Measurements from ENCODE around the gene PPP2R5C. TPM values are rescaled to one million over a fixed set of nuclear protein-coding genes. Genes with fewer than 3 reads are reported as not detected.

The PPP2R5C gene
- total and polyA plus RNA-seq, 2 donors (not counting 3 experiments of a cell fraction or from before 2014, with no cell fraction given) = 42.6 to 83.6 TPM

- Histone ChIP-seq H3K9ac (replicated peaks; ENCODE audit: extremely low read depth, insufficient read depth, low read length) (no peak overlapping the region), H3K27me3 (ENCODE audit: control insufficient read depth in 2 of 2, insufficient read depth in 2 of 2, low read length in 2 of 2) (peaks cover 21 to 27% of the 10 kb centered on the region in 2 experiments), H3K4me3 (replicated peaks in 1 of 3; ENCODE audit: insufficient read depth in 1 of 3, low read depth in 1 of 3, low read length in 3 of 3) (no peak overlapping the region), H3K4me1 (ENCODE audit: control insufficient read depth, extremely low read depth, insufficient read depth, low read length) (peaks cover 12% of the 10 kb centered on the region), H3K4me2 (ENCODE audit: insufficient read depth, low read length) (no peak overlapping the region), H3K9me3 (replicated peaks; ENCODE audit: control insufficient read depth, insufficient read depth, low read length) (no peaks in the 10 kb centered on the region), H4K20me1 (replicated peaks; ENCODE audit: control insufficient read depth, extremely low read depth, insufficient read depth, low read length) (no peaks in the 10 kb centered on the region), H2AFZ (ENCODE audit: low read depth, low read length) (no peak overlapping the region), H3K9me1 (replicated peaks; ENCODE audit: control insufficient read depth, extremely low read depth, insufficient read depth, low read length) (no peaks in the 10 kb centered on the region), H3K27ac (ENCODE audit: insufficient read depth, low read depth, low read length) (no peak overlapping the region), H3K79me2 (ENCODE audit: control insufficient read depth, insufficient read depth, low read length) (no peaks in the 10 kb centered on the region), H3K36me3 (ENCODE audit: control insufficient read depth in 2 of 2, extremely low read depth in 1 of 2, insufficient read depth in 2 of 2, low read length in 2 of 2) (no peaks in the 10 kb centered on the region)
- CTCF ChIA-PET = interaction anchor here (1.8 kb wide), 1 partner anchor 13 kb away, joined by 7 read pairs; no protein-coding TSS in a partner anchor
- TF ChIP-seq JUN (IDR thresholded peaks at IDR 0.05; ENCODE audit: borderline replicate concordance, insufficient read depth, insufficient read length, low read depth) (no peak), EZH2 (IDR thresholded peaks at IDR 0.05; ENCODE audit: borderline replicate concordance, low read depth, low read length, severe bottlenecking) (no peak), POLR2AphosphoS5 (IDR thresholded peaks at IDR 0.05; ENCODE audit: insufficient read depth, low read depth, low read length) (no peak), FOS (IDR thresholded peaks at IDR 0.05; ENCODE audit: borderline replicate concordance, insufficient read depth, low read length) (no peak), MYC (IDR thresholded peaks at IDR 0.05; ENCODE audit: low read depth, low read length) (no peak), CTCF (IDR thresholded peaks at IDR 0.05; ENCODE audit: extremely low read depth in 1 of 2, insufficient read depth in 1 of 2, low read depth in 1 of 2, low read length in 2 of 2) (no peak), MAX (IDR thresholded peaks at IDR 0.05; ENCODE audit: insufficient read depth, insufficient read length) (no peak)
- intact Hi-C loops (cut with micrococcal nuclease) (loop anchor here (5.0 kb wide), 2 partner anchors 43 to 228 kb away; partner anchors contain the start of gene PPP2R5C), dilution Hi-C loops (cut with MboI; ENCODE audit: extremely low pct_ligation_motif_present, low sequenced_read_pairs) (no loop called here)
- no TSS peak for BruUV-seq (replicated peaks)
- FAIRE-seq (no peak), DNase-seq (ENCODE audit: low read depth, low spot score) (no peak)
- POLR2A ChIA-PET = interaction anchor here (0.5 to 0.6 kb wide), 2 partner anchors 64 to 211 kb away, joined by 5 read pairs; no protein-coding TSS in a partner anchor
Observed at GRCh38 chr14:101719708-101720107, 41.8 kb upstream of the PPP2R5C start.
